ENCODE data around the gene CA4. TPM values are rescaled to one million over a fixed set of nuclear protein-coding genes. Genes with fewer than 3 reads are reported as not detected.

Gene CA4
- polyA plus RNA-seq, 4 donors, result 35.5 to 60.0 (median 46.5) TPM

Other genes starting within 250 kb of the CA4 start
- gene RNFT1, start 185.2 kb upstream of the CA4 start, polyA plus RNA-seq (ENCODE audit: insufficient read length in 4 of 4), result 10 to 100 TPM; 20.7 to 36.7 (median 26.0) TPM
- 10 to 100 TPM; 22.5 to 27.9 (median 23.3) TPM for gene HEATR6, start 71.1 kb upstream of the CA4 start, polyA plus RNA-seq (ENCODE audit: insufficient read length in 4 of 4)
- gene USP32, start 242.2 kb downstream of the CA4 start, polyA plus RNA-seq (ENCODE audit: insufficient read length in 4 of 4), result 10 to 100 TPM; 38.1 to 47.9 (median 41.4) TPM